Activated T-cell treated with anti-CD3 and anti-CD28 coated beads, Interleukin-2, amount 50 U/mL, for 48 hours (primary cell): ENCODE results near the gene C15orf39.
"Not testable (repeated sequence)": the region's sequence is repeated elsewhere in the genome, so short reads cannot be mapped to it uniquely, and the experiment has no call there.

Experiments used
- DNase-seq, 2 experiments: peaks; one replicate each; pipeline ENCODE4 v3.0.0-alpha.2; 2020

The C15orf39 gene

DNA sequence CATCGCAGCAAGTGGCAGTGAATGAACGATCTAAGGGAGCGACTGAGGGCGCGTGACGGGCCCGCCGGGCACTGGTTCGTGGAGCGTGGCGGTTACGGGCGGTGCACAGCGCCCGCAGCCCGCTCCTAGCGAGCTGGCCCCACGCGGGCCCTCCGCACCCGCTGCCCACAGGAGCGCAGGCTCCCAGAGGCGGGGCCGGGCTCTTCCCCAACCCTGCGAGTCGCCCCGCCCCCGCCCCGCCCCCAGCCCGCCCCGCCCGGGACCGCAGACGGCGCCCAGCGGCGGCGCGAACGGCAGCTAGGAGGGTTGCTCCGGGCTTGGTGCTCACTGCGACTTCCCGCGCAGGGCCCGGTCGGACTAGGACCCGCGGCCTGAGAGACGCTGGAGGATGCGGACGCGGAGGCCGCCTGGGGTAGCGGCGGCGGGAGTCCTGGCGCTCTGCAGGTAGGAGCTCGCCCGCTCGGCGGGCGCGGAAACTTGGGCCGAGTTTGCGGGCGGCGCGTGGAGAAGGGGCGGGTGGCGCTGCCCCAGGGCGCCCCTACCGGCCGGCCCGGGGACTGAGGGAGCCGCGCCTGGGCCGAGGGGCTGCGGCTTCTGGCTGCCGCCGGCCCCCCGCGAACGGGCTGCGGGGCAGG is at the start of gene C15orf39:
TSS of gene C15orf39 (plus strand) at position 267 of the 635 bp plus-strand sequence. CDS start 4,167 bp downstream, outside the sequence.
- peak; percentile 83 to 88 for DNase-seq

DNA sequence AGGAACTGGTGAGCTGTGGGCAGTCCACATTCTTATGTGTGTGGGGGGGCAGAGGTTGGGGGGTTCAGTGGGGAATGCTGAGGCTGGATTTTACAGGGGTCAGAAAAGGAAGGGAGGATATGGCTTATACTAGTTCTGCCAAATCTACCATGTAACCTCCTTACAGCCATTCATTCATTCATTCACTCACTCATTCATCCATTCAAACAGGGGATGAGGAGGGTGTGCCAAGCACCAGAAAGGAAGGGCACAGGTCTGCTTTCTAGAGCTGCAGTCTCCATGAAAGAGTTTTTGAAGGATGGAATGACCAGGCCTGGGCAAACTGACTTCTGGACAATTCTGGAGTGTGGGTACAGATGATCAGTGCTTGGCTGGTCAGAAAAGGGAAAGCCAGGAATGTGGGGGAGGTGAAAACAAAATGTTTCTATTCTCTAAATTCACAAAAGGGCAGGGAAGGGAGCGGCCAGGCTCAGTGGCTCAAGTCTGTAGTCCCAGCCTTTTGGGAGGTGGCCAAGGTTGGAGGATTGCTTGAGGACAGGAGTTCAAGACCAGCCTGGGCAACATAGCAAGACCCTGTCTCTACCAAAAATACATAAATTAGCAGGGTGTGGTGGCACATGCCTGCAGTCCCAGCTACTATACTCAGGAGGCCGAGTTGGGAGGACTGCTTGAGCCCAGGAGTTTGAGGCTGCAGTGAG is 49.2 kb upstream of the C15orf39 start:
- DNase-seq: no peak

- DNase-seq: no peak
Measured at GRCh38 chr15:75153087-75153486, 48.6 kb upstream of the C15orf39 start.

DNA sequence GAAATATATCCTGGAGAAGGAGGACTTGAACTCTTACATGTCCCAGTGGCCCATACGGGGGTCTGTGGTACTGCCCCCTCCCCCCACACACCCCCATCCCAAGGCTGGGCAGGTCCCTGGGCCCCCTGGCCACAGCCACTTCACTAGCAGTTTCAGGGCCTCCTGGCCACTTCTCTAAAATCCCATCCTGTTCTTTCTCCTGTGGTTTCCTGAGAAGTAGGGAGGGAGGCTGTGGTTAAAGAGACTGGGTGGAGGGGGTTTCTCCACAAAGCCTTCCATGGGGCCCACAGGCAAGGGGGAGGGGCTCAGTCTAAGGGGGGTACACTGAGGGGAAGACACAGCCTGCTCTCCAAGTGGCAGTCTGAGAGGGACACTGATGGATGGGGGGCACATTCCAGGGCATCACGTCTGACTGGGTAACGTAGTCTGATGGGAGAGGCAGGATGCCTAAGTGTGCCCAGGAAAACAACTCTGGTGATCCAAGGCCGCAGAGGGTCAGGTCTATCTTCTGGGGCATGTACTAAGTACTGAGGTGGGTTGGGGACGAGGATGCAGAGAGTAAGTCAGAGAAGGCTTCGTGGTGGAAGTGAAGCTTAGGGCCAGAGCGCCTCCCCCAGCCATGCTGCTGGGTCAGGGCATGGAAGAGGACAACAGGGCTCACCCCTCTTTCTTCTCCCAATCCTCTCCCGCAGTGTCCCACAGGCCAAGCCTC is 48.0 kb upstream of the C15orf39 start:
- DNase-seq: no peak

GRCh38 chr15:75154461-75155062 is 47.1 kb upstream of the C15orf39 start:
- no peak for DNase-seq

GRCh38 chr15:75156326-75157215 is 45.1 kb upstream of the C15orf39 start:
- DNase-seq: no peak

- no peak for DNase-seq
Measured at GRCh38 chr15:75158402-75158801, 43.3 kb upstream of the C15orf39 start.

DNA sequence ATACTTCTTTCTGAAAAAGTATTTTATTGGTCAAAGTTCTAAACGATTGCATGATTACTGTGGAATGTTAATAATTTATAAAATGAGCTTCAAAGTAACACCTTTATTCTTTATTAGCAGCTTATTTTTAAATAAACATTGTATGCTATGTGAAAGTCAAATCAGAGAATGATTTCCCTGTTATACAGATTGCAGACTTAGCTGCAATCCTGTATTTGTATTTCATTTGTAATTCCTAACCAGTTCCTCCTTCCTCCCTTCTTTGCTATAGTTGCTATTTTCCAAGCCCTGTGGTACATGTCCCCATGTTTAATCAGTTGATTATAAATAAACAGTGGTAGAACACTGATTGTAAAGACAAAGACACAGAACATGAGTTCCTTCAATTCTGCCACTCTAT is 42.4 kb upstream of the C15orf39 start:
- no peak for DNase-seq

DNA sequence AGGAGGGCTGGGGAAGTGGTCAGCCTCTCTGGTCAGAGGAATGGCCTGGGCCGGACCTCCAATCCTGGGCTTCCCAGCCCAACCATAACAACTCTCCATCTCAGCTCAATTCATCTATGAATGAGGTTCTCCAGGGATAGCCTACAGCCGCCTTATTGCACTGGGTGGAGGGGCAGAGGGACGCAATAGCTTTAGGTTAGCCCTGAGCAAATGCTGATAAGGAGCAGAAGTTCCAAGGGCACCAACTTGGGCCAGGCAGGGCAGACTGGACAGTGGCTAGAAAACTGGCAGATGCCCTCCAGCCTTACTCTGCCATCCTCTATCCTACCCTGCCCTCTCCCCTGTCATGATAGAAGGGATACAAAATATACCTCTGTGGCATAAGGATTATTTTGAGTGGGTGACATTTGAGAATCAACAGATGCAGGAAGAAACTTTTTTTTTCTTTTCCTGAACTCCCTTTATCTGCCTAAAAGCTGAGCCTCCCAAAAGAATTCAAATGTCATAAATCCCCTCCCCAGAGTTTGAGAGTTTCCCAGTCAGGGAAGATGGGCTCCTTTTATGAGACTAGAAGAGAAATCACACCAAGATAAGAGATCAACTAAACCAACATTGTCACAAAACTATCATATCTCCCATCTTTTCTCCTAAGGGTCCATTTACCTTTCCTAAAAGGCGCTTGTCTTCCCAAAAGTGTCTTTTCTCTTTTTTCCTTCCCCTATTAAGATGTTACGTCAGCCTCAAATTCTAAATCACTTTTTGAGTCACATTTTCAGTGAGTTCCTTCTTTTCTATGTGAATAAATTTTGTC is 40.4 kb upstream of the C15orf39 start:
- no peak for DNase-seq

DNA sequence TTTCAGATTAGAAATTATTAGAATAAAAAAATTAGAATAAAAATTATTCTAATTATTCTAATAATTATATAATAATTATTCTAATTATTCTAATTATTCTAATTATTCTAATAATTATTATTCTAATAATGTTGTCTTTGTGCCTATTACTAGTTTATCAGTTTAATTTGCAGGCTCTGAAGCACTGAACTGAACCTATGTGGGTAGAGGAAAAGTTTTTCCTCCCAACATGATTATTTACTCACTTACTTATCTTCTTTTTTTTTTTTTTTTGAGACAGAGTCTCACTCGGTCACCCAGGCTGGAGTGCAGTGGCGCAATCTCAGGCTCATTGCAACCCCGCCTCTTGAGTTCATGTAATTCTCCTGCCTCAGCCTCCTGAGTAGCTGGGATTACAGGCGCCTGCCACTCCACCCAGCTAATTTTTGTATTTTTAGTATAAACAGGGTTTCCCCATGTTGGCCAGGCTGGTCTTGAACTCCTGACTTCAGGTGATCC is 39.7 kb upstream of the C15orf39 start:
- DNase-seq: no peak

GRCh38 chr15:75163150-75163564 is 38.5 kb upstream of the C15orf39 start:
- no peak for DNase-seq

DNA sequence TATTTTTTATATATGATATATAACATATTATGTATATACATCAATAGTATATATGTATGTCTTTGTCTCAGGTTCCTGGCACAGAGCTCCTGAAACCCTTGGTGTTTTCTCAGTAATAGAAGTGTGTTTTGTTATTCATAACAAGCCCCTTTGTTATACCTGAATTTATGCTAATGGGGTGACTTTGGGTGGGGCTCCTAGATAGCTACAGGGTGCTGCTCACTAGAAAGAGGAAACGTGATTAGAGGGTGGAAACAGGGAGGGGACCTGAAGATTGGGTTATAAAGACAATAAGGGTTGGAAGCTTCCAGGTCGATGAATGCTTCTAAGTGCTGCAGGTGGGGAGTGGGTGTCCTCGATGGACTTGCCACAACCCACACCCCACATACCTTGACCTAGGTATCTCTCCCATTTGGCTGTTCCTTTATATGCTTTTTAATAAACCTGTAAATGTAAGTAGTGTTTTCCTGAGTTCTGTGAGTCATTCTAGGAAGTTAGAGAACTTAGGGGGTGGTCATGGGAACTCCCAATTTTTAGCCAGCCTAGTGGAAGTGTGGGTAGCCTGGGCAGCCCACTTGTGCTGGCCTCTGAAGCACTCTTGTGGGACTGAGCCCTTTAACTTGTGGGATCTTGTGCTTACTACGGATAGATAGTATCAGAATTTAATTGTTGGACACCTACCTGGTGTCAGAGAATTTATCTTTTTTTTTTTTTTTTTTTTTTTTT is 36.9 kb upstream of the C15orf39 start:
- no peak for DNase-seq

- not testable (repeated sequence) for DNase-seq
Measured at GRCh38 chr15:75166489-75167063, 35.1 kb upstream of the C15orf39 start.

DNA sequence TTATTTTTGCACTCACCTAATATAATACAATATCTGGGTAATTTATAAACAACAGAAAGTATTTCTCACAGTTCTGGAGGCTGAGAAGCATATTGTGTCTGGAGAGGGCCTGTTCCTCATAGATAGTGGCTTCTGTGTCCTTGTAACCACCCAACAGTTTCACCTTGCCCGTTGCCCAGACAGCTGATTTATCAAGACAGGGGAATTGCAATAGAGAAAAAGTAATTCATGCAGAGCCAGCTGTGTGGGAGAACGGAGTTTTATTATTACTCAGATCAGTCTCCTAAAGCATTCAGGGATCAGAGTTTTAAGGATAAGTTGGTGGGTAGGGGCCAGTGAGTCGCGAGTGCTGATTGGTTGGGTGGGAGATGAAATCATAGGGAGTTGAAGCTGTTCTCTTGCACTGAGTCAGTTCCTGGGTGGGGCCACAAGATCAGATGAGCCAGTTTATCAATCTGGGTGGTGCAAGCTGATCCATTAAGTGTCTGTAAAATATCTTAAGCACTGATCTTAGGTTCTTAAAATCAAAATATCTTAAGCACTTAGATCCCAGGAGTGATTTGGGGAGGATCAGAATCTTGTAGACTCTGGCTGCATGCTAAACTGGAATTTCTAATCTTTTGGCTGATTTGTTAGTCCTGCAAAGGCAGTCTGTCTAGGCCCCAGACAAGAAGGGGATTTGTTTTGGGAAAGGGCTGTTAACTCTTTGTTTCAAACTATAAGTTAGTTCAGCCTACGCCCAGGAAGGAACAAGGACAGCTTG is 33.9 kb upstream of the C15orf39 start:
- DNase-seq: peak; percentile 56 to 64

DNA sequence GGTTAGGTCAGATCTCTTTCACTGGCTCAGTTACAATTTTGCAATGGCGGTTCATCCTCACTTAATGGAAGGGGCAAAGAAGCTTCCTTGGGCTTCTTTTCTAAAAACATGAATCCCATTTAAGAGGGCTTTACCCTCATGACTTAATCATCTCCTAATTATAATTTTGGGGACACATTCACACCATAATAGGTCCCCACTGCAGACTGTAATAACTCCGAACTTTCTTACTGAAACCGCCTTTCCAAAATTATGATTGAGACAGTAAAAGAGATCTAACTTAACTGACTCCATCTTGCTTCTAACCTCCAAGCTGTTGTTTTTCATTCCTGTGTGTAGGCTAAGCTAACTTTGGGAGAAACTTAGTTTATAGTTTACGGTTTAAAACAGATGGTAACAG is 33.3 kb upstream of the C15orf39 start:
- no peak for DNase-seq

DNA sequence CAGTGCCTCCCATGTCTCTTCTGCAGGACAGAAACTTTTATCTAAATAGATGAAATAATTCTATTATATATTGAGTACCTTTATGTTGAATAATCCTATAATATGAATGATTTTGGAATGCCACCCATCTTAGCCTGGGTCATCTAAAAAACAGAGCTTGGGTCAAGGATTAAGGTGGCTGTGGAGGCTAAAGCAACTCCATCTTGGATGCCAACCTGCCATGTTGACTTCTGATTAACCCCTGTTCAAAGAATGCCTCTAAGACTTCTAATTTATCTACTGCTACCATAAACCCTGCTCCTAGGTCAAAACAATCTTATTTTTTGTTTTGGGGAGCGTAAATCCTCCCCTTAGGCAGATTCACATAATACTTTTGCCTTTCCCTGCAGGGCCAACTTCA is 31.5 kb upstream of the C15orf39 start:
- no peak for DNase-seq

GRCh38 chr15:75170711-75171341 is 30.9 kb upstream of the C15orf39 start:
- no peak for DNase-seq

- peak in 1 of 2 experiments; percentile 43 for DNase-seq
Measured at GRCh38 chr15:75171408-75171807, 30.3 kb upstream of the C15orf39 start.

- DNase-seq: no peak
Measured at GRCh38 chr15:75172284-75172820, 29.3 kb upstream of the C15orf39 start.
